ENCODE measurements around the gene TM9SF1.

TM9SF1 gene

DNA sequence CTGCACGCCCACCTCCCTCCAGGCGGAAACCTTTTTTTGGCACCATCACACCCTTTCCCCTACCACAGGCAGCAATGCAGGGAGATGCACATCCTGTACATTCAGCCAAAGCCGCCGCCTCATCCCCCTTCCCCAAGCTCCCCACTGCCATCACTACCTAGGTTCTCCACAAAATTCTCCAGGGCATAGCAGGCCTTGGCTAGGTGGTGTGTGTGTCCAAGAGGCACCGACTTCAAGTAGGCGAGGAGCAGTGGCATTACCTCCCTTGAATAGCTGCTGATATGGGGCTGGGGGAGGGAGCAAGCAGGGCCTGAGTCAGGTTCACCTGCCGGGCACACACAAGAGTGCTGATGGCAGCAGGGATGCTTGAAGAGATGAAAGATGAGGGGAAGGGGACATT lies 10.2 kb downstream of the TM9SF1 start:
- H3K36me3 ChIP-seq (ENCODE audit: insufficient read depth, low read length) = peaks cover 74% of the 10 kb centered on the region
- no peaks in the 10 kb centered on the region for H3K9me3 ChIP-seq (ENCODE audit: insufficient read depth, low read length, severe bottlenecking)
- H3K27me3 ChIP-seq (ENCODE audit: insufficient read depth, low read length, poor library complexity) = no peaks in the 10 kb centered on the region
- H3K79me2 ChIP-seq (ENCODE audit: insufficient read depth, low read length) = peaks cover 18% of the 10 kb centered on the region
- no peak overlapping the region for H3K9ac ChIP-seq (ENCODE audit: low read depth, low read length)
- no peak for DNase-seq
- H2AFZ ChIP-seq (ENCODE audit: low read depth, low read length) = no peak overlapping the region
- peaks cover 17% of the 10 kb centered on the region; the same call in 1 of the 2 replicates for H4K20me1 ChIP-seq (ENCODE audit: insufficient read depth, low read length)
- no peak overlapping the region for H3K4me3 ChIP-seq (ENCODE audit: low read depth in 1 of 2, low read length in 2 of 2)
- H3K4me1 ChIP-seq (ENCODE audit: insufficient read depth, low read length) = peaks cover 33% of the 10 kb centered on the region
- TF ChIP-seq, protein P1, sequence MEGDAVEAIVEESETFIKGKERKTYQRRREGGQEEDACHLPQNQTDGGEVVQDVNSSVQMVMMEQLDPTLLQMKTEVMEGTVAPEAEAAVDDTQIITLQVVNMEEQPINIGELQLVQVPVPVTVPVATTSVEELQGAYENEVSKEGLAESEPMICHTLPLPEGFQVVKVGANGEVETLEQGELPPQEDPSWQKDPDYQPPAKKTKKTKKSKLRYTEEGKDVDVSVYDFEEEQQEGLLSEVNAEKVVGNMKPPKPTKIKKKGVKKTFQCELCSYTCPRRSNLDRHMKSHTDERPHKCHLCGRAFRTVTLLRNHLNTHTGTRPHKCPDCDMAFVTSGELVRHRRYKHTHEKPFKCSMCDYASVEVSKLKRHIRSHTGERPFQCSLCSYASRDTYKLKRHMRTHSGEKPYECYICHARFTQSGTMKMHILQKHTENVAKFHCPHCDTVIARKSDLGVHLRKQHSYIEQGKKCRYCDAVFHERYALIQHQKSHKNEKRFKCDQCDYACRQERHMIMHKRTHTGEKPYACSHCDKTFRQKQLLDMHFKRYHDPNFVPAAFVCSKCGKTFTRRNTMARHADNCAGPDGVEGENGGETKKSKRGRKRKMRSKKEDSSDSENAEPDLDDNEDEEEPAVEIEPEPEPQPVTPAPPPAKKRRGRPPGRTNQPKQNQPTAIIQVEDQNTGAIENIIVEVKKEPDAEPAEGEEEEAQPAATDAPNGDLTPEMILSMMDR (IDR thresholded peaks at IDR 0.05; ENCODE audit: borderline replicate concordance, extremely low read depth, low read length, poor library complexity, severe bottlenecking) = no peak
- no peak for TF ChIP-seq EZH2 (IDR thresholded peaks at IDR 0.05; ENCODE audit: borderline replicate concordance, low read depth, low read length, severe bottlenecking)
- H3K4me2 ChIP-seq (ENCODE audit: insufficient read depth, low read length) = no peak overlapping the region
- no peak for ATAC-seq (ENCODE audit: insufficient read depth, low read depth)
- no peak overlapping the region for H3K27ac ChIP-seq (ENCODE audit: low read length)

DNA sequence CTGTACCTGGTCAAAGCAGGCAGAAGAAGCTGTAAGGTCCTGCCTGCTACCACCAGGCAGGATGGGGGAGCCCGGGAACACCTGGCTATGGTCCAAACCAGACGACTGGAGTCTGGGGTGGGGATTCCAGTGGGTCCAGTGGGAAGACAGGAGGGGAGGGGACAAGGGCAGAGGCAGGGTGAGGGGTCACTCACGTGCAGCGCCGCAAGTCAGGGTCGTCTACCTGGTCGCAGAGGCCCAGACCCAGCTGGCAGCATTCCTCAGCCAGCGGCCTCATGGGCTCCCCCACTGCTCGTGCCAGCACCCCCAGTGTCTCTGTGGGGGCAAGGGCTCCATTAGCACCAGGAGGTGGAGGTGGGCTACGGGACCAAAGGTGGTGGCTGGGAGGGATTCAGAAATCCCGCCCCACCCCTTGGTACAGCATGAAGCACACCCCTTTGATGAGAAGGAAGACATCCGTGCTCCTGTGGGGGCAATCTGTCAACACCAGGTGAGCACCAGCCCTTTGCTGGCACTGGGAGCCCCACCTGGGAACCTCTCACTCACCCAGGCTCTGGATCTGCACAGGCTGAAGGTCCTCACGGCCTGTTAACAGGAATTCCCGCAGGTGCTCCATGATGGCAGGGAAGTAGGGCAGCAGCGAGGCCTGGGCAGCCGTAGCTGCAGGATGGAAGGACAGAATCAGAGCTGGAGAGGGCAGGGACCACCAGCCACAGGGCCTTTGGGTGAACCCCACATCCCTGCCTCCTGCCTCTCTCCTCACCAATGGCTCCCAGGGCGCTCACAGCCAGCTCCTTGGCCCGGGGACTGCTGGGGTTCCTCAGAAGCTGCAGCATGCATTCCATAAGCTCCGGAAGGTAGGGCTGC lies 10.9 kb downstream of the TM9SF1 start:
- H3K4me3 ChIP-seq (ENCODE audit: low read depth in 1 of 2, low read length in 2 of 2) = no peak overlapping the region
- TF ChIP-seq, protein P1 (IDR thresholded peaks at IDR 0.05; ENCODE audit: borderline replicate concordance, extremely low read depth, low read length, poor library complexity, severe bottlenecking) = no peak
- TF ChIP-seq EZH2 (IDR thresholded peaks at IDR 0.05; ENCODE audit: borderline replicate concordance, low read depth, low read length, severe bottlenecking) = no peak
- H3K4me2 ChIP-seq (ENCODE audit: insufficient read depth, low read length) = no peak overlapping the region
- no peaks in the 10 kb centered on the region for H3K27me3 ChIP-seq (ENCODE audit: insufficient read depth, low read length, poor library complexity)
- H4K20me1 ChIP-seq (ENCODE audit: insufficient read depth, low read length) = peaks cover 22% of the 10 kb centered on the region; the same call in 1 of the 2 replicates
- H3K79me2 ChIP-seq (ENCODE audit: insufficient read depth, low read length) = peaks cover 18% of the 10 kb centered on the region
- DNase-seq (no peak), ATAC-seq (ENCODE audit: insufficient read depth, low read depth) (no peak)
- no peak overlapping the region for H3K27ac ChIP-seq (ENCODE audit: low read length)
- H2AFZ ChIP-seq (ENCODE audit: low read depth, low read length) = no peak overlapping the region
- peaks cover 78% of the 10 kb centered on the region for H3K36me3 ChIP-seq (ENCODE audit: insufficient read depth, low read length)
- no peaks in the 10 kb centered on the region for H3K9me3 ChIP-seq (ENCODE audit: insufficient read depth, low read length, severe bottlenecking)
- no peak overlapping the region for H3K9ac ChIP-seq (ENCODE audit: low read depth, low read length)
- H3K4me1 ChIP-seq (ENCODE audit: insufficient read depth, low read length) = peaks cover 26% of the 10 kb centered on the region

DNA sequence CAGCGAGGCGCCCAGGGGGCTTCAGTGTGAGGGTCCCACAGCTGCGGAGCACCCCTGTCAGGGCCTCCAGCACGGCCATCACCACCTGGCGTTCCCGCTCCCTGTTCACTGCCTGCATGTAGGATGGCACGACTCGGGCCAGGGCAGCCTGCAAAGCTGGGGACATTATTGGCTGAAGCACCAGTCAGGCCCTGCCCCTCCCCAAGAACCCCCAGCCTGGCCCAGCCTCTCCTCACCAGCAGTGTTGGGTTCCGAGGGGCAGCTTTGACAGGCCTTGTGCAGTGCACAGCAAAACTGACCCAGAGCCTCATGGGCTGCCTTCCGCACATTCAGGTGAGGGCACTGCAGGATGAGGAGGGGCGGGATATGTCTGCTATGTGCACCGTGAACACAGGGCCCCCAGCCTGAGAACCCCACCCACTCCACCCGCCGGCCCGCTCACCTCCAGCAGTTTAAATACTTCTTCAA lies 12.2 kb downstream of the TM9SF1 start:
- peaks cover 23% of the 10 kb centered on the region; the same call in 1 of the 2 replicates for H4K20me1 ChIP-seq (ENCODE audit: insufficient read depth, low read length)
- ATAC-seq (ENCODE audit: insufficient read depth, low read depth) (no peak), DNase-seq (no peak)
- no peak overlapping the region for H3K27ac ChIP-seq (ENCODE audit: low read length)
- H3K4me3 ChIP-seq (ENCODE audit: low read depth in 1 of 2, low read length in 2 of 2) = no peak overlapping the region
- no peak for TF ChIP-seq EZH2 (IDR thresholded peaks at IDR 0.05; ENCODE audit: borderline replicate concordance, low read depth, low read length, severe bottlenecking)
- TF ChIP-seq, protein P1 (IDR thresholded peaks at IDR 0.05; ENCODE audit: borderline replicate concordance, extremely low read depth, low read length, poor library complexity, severe bottlenecking) = no peak
- H3K4me1 ChIP-seq (ENCODE audit: insufficient read depth, low read length) = peaks cover 15% of the 10 kb centered on the region
- H3K27me3 ChIP-seq (ENCODE audit: insufficient read depth, low read length, poor library complexity) = no peaks in the 10 kb centered on the region
- no peak overlapping the region for H2AFZ ChIP-seq (ENCODE audit: low read depth, low read length)
- no peak overlapping the region for H3K4me2 ChIP-seq (ENCODE audit: insufficient read depth, low read length)
- no peak overlapping the region for H3K9ac ChIP-seq (ENCODE audit: low read depth, low read length)
- H3K9me3 ChIP-seq (ENCODE audit: insufficient read depth, low read length, severe bottlenecking) = no peaks in the 10 kb centered on the region
- peaks cover 89% of the 10 kb centered on the region for H3K36me3 ChIP-seq (ENCODE audit: insufficient read depth, low read length)
- peaks cover 16% of the 10 kb centered on the region; the same call in 1 of the 2 replicates for H3K79me2 ChIP-seq (ENCODE audit: insufficient read depth, low read length)
